RCC 7860 (cell line): Measurements from ENCODE around the gene NONO.
A peak's percentile ranks its signal among the peaks of the same experiment; 100 is the strongest.
"Not testable (repeated sequence)": the region's sequence is repeated elsewhere in the genome, so short reads cannot be mapped to it uniquely, and the experiment has no call there.

Experiments
- DNase-seq: peaks from one replicate; pipeline ENCODE4 v3.0.0-alpha.2; 2015; ENCODE audit warnings: low spot score
- FAIRE-seq: peaks from 2 replicates; lab custom pipeline; 2012; peaks lifted over from hg19 to GRCh38; lab: Jason Lieb, UNC

Gene NONO

DNA sequence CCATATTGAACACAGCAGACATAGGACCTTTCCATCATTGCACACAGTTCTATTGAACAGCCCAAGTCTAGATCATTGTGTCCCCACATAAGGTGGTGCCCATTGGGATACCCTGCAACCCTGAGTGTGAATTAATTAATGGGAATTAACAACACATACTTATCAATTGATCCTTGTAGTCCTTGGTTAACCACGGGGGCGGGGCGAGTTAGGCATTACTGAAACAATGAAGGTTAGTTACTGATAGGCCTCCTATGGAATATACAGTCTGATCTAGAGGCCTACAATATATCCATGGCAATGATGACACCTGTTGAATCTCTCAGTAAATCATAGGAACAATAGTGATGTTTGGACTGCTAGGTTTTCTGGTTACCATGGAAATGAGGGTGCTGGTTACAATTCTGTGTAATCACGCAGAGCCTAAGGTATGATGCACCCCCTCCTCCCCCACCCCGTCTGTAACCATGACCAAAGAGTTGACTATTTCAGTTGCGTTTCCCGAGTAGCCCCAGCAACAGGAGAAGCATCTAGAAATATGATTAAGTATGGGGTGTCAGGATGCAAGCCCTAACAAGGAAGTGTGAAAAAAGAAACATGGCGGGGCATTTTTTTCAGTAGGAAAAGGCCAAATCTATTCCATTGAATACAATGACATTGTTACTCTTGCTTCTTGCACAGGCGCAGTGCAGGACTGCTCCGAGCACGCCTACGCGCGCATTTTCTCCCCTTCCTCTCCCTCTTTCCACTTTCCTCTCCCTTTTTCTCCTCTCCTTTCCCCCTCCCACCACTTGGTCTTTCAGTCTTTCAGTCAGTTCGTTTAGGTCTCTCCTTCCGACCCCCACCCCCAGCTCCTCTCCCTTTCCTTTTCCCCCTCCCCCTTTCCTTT is 677 bp upstream of the NONO start:
- DNase-seq (peak; percentile 40), FAIRE-seq (no peak)

DNA sequence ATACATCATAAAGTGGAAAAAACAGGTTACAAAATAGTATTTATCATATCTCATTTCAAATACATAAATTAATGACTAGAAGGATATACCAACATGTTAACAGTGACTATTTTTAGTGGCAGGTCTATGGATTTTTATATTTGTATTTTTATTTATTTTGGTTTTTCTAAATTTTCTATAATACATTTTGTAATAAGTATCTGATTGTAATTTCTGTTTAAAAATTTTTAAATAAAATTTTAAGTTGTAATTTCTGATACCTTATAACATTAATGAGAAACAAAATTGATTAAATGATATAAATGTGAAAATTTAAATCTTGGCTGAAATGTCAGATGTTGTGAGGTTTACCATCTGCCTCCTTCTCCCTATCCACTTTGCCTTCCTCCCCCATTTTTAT is 2.5 kb downstream of the NONO start:
- peak; percentile 60 for FAIRE-seq
- no peak for DNase-seq

DNA sequence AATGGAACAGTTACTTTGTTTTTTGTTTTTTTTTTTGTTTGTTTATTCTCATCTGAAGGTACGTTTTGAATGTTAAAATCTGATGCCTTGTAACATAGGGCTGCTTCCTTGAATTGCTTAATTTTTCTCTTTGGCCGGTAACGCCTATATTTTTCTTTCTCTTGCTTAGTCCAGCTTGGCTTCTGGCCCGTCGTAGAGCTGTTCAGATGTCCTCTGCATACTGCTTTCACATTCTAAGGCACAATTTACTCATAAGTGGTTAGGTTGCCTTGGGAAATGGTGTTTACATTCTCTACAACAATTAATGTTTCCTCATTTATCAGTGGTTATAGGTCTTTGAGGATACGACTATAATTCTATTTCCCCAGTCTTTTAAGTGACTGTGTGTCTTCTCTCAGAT is 7.9 kb downstream of the NONO start:
- FAIRE-seq (no peak), DNase-seq (no peak)

DNA sequence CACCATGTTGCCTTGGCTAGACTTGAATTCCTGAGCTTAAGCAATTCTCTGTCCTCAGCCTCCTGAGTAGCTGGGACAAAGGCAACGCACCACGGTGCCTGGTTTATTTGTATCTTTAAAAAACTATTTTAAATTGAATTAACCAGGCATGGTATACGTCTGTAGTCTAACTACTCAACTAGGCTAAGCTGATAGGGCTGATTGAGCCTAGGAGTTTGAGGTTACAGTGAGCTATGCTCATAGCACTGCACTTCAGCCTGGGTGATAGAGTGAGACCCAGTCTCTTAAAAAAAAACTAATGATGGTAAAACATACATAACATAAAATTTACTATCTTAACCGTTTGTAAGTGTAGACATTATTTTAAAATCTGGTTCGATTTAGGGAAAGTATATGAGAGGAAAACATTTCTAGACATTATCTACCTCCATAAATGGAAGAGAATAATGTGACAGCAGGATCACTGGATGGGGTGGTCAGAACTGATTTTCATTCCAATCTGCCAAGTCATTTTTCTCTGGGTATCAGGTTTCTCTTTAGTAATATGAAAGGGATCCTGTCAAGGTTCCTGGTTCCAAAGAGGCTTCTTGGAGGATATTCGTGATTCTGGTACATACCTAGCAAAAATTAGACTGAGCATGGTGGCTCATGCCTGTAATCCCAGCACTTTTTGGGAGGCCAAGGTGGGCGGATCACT is 9.4 kb downstream of the NONO start:
- FAIRE-seq: no peak
- no peak for DNase-seq

DNA sequence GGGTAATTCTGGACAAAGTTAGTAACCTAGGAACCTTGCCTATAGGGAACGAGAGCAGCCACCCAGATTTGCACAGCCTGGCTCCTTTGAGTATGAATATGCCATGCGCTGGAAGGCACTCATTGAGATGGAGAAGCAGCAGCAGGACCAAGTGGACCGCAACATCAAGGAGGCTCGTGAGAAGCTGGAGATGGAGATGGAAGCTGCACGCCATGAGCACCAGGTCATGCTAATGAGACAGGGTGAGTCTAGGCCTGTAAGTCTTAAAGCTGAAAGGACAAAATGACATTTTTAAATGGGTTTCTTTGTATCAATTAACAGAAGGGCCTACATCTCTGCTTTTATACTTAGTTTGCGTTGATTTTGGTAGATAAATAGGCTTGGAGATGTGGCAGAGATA is 13.4 kb downstream of the NONO start:
- DNase-seq (no peak), FAIRE-seq (no peak)

DNA sequence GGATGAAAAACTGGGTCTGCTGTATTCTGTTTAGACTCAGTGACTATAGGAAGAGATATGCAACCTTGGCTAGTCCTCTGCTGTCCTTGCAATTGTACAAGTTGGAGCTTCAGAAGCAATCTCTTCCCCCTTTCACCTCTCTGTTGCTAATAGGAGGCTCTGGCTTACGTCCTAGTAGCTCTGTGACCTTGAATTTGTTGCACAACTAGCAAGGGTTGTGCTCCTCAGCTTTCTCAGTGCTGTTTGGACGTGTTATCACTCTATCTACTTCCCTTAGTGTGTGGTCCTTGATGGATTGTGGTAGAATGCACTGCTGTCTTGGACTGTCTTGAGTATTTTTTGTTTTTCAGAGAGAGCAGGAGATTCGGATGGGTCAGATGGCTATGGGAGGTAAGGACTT is 14.7 kb downstream of the NONO start:
- no peak for DNase-seq
- FAIRE-seq: no peak

DNA sequence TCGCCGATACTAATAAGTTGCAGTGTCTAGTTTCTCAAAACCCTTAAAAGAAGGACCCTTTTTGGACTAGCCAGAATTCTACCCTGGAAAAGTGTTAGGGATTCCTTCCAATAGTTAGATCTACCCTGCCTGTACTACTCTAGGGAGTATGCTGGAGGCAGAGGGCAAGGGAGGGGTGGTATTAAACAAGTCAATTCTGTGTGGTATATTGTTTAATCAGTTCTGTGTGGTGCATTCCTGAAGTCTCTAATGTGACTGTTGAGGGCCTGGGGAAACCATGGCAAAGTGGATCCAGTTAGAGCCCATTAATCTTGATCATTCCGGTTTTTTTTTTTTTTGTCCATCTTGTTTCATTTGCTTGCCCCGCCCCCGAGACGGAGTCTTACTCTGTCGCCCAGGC is 16.6 kb downstream of the NONO start:
- DNase-seq: not testable (repeated sequence)

DNA sequence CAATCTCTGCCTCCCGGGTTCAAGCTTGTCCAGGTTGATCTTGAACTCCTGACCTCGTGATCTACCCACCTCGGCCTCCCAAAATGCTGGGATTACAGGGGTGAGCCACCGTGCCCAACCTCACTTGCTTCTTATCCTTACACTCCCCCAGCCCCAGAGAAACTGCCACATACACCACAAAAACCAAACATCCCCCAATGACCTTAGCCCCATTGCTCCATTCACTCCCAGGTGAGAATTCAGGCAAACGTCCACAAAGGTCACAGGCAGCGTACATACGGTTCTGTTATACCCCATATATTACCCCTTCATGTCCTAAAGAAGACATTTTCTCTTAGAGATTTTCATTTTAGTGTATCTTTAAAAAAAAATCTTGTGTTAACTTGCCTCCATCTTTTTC is 17.1 kb downstream of the NONO start:
- DNase-seq, FAIRE-seq: not testable (repeated sequence)

More for the DNA sequence above, 16.6 kb downstream of the NONO start:
- not testable (repeated sequence) for FAIRE-seq

DNA sequence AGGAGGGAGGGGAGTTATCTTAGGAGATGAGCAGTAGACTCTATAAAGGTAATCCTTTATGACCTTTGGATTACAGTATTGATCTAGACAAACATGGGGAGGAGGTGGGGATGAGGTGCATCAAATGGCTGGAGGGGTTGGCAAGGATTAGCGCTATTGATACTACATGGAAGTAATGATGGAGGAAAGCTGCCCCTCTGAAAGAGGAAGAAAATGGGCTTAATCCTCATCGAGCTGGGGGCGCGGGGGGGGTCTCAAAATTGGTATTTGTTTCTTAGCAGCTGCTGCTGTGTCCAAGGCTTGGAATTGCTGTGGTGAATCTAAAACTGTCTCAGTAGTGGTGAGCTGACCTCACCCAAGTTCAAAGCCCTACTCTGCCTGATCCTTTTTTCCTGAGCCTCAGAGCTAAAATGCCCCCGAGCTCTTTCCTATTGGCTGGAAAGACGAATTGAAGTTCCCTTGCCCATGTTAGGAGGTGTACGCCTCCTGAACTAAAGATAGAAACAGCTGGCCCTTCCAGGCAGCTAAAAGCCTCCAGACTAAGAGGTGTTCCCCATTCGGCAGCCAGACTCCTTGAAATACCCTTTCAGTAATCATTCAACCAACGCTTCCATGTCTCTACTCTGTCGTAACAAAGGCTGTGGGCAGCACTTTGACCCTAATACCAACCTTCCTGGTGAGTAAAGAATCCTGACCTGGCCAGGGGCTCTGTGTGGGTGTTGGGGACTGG is 17.9 kb downstream of the NONO start, which contains the start of gene ITGB1BP2:
Gene ITGB1BP2 (plus strand): TSS at position 556 of the 730 bp plus-strand sequence. CDS start 57 bp downstream, at position 613.
- FAIRE-seq: no peak
- no peak for DNase-seq

DNA sequence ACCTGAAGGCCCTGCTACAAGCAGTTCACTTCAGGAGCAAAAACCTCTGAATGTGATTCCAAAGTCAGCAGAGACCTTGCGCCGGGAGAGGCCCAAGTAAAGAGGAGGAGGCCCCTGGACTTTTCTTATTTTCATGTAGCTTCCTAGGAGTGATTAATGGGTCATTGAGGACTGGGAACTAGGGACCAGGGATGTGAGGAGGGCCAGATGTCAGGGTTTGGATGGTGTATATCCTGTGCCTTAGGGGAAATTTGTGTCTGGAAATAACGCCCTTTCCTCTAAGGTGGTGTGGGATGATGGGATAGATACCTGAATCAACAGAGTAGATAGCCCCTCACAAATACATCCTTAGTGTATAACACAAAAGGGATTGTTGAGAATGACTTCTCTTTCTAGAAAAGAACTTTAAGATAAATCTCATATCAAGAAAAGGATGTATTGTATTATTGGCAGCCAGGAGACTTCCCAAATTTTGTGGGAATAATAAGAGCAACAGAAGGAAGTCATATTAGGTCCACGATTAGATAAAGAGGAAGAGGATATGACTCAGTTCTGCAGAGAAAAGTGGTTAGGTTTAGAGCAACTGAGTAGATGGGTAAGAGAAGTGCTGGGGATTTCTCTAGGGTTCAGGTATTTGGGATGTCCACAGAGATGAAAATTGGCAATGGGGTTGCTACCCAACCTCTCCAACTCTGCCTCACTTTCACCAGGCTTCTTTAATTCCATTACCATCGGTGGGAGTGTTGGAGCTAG is 19.2 kb downstream of the NONO start:
- DNase-seq: no peak

DNA sequence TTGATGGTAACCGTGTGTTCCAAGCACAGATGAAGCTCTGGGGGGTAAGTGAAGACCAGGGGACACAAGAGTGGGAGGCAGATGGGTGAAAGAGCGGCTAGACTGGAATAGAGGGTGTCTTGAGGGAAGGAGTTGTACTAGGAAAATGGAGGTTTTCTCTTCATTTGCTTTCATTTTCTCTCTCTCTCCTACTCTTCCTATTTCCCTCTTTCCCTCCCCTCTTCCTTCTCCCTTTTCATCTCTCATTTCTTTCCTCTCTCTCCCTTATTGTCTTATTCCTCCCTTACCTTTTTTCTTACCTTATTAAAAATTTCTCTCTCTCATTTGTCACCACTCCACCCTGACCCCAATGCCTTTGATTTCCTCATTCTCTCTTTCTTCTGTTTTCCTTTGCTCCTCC is 21.1 kb downstream of the NONO start:
- DNase-seq (no peak), FAIRE-seq (no peak)

More for the DNA sequence above, 19.2 kb downstream of the NONO start:
- no peak for FAIRE-seq

DNA sequence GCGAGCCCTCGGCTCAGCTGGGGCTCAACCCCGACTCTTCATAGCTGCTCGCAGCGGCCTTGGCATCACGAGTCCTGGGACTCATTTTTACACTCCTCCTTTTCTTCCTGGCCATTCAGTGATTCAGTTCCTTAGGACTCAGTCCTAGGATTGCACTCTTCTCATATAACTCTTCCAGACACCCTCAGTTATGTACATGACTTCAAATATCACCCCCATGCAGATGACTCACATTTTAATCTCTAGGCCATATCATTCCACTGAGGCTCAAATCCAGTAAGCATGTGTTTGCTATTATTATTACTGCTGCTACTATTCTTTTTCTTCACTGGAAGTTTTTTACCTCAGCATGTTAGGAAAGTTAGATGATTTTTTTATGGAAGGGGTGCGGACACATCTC is 32.5 kb downstream of the NONO start:
- FAIRE-seq (no peak), DNase-seq (no peak)

DNA sequence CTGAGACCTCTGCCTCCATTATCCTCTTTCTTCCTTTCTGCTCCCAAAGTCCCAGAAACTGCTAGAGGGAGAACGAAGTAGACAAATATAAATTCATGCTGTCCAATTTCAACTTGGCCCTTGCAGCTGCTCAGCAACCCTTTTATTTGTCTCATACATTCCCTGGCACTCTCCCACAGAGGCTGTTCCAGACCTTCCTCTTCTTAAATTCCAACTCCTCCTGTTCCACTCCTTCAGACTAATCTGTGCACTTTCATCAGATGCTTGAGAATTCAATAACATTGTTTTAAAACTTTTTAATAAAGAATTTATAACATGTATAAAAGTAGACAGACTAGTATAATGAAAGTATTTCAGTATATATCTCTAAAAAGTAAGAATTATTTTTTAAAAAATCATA is 33.5 kb downstream of the NONO start:
- FAIRE-seq: not testable (repeated sequence)

DNA sequence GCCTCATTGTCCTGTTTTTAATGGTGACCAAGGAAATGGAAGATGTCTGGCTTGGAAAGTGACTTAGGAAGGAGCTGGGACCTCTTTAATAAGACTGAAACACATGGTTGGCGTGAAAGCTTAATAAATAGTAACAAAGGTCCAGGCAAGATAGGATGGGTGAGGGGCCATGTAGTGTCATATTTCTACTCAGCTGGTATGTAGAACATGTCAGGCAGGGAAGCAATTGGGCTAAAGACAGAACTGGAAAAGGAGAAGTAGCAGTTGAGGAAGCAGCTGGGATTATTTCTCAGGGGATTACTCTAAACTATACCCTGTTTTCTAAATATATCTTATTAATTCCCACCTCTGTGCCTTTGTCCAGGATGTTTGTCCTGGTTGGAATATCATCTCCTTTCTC is 36.7 kb downstream of the NONO start:
- no peak for FAIRE-seq

More for the DNA sequence above, 33.5 kb downstream of the NONO start:
- DNase-seq: not testable (repeated sequence)

DNA sequence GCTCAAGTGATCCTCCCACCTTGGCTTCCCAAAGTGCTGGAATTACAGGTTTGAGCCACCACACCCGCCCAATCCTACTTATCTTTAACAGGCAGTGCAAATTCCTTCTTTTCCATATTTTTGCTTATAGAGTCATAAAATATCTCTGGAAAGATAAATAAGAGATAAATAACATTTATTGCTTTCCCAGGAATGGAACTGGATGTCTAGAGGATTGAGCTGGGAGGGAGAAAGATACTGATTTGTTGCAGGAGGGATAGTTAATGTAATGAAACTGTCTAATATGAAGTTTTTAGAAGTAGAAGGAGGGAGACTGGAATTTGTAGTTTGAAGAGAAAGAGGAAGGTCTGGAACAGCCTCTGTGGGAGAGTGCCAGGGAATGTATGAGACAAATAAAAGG is 38.3 kb downstream of the NONO start:
- no peak for FAIRE-seq
- DNase-seq: no peak

More for the DNA sequence above, 36.7 kb downstream of the NONO start:
- no peak for DNase-seq

DNA sequence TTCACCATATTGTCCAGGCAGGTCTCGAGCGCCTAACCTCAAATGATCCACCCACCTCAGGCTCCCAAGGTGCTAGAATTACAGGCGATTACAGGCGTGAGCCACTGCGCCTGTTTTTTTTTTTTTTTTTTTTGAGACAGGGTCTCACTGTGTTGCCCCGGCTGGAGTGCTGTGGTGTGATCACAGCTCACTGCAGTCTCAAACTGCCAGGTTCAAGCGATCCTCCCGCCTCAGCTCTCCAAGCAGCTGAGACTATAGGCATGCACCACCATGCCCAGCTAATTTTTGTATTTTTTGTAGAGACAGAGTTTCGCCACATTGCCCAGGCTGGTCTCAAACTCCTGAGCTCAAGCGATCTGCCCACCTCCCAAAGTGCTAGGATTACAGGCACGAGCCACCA is 41.0 kb downstream of the NONO start:
- not testable (repeated sequence) for DNase-seq, FAIRE-seq

DNA sequence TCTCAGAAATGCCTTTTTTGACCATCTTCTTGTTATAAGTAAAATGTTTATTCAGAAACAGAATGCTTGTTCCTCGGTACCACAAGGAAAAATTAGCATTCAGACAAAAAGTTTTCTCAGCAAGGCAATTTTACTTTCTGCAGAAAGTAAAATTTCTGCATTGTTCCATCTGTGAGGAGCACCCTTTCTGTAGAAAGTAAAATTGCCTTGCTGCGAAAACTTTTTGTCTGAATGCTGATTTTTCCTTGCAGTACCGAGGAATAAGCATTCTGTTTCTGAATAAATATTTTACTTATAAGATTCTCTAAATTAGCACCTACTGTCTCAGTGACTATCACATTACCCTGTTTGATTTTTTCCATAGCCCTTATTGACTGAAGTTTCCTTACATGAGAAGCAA is 43.0 kb downstream of the NONO start:
- no peak for FAIRE-seq

DNA sequence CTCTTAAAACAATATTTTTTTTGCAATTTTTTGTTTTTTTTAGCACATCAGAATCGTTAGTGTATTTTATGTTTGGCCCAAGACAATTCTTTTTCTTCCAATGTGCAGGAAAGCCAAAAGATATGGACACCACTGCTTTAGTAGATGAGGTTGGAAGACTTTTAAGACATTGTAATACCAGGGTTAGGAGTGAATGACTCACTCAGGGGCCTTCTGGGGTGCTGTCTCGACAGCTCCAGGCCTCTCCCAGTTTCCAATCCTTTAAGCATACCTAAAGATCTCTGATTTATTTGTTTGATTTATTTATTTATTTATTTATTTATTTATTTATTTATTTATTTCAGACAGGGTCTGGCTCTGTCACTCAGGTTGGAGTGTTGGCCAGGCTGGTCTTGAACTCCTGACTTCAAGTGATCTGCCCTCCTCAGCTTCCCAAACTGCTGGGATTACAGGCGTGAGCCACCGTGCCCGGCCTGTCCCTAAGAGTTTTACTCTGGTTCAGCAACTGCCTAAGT is 65.8 kb downstream of the NONO start:
- not testable (repeated sequence) for FAIRE-seq, DNase-seq

More for the DNA sequence above, 43.0 kb downstream of the NONO start:
- DNase-seq: no peak

DNA sequence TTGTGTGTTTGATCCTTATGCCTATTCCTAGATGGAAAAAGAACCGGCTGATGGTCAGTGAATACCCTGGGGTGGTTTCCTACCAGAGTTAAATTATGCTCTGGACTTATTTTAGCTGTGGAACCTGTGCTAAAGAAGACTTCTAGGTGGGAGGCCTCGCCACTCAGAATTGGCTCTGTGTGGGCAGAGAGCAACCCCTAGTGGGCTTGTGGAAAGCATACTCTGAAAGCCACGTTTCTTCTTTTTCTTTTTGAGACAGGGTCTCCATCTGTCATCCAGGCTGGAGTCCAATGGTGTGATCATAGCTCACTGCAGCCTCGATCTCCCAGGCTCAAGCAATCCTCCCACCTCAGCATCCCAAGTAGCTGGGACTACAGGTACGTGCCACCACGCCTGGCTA is 66.4 kb downstream of the NONO start:
- not testable (repeated sequence) for DNase-seq, FAIRE-seq
